Ureter (tissue), 1 donor: ENCODE results near the gene PFN1. TPM values are rescaled to one million over a fixed set of nuclear protein-coding genes. Genes with fewer than 3 reads are reported as not detected.

Source experiments
- DNase-seq: peaks from one replicate; pipeline ENCODE4 v3.0.0-alpha.2; 2020; ENCODE audit warnings: low spot score
- total RNA-seq: library from RNA; stranded (reverse); gene quantifications from one replicate; pipeline ENCODE4 v1.2.4, GENCODE V29; 2023
- donor health status: DM: yes; HTN: yes; CAD: no.

PFN1 gene
- 598 TPM for total RNA-seq

GRCh38 chr17:4948166-4948930 is at the start of gene PFN1:
PFN1 (minus strand) TSS chr17:4948530; CDS start chr17:4948394, 136 bp downstream.
- DNase-seq, result peak; percentile 93

DNA sequence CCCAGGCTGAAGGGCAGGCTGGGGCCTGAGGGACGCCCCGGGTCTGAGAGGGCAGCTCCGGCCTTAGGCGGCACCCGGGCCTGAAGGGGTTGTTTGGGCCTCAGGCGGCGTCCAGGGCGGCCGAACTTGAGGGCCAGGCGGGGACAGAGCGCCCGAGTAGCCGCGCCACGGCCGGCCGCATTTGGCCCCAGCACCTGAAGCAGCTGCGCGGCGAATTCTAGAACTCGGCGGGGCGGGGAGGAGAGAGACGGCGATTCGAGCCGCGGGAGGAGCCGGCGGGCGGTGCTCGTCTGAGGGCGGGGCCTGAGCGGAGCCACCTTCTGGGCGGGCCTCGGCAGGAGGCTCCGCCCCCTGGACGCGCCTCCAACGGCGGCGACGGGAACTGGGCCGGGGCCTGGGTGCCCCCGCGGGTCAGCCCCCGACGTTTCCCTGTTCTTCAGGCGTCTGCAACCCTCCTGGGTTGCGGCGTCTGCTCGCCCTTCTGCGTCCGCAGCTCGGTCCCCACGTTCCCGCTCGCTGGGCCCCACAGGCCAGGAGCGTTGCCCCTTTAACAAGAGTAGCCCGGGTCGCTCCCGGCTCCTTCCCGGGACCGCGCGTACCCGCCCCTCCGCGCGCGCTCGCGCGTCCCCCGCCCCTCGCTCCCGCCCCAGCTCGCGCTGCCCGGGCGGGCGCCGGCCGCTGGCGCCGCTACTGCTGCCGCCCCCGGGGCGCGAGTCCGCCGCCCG is 49.1 kb upstream of the PFN1 start, which contains the start of the genes INCA1 and KIF1C:
INCA1 (minus strand) TSS at position 221 of the 725 bp plus-strand sequence. CDS start 3,085 bp downstream, outside the sequence.
KIF1C (plus strand) TSS at position 649 of the 725 bp plus-strand sequence. CDS start 2,297 bp downstream, outside the sequence.
- DNase-seq, result peak; percentile 95

- no peak for DNase-seq
These were observed 45.8 kb upstream of the PFN1 start for GRCh38 chr17:4994081-4994595.

DNA sequence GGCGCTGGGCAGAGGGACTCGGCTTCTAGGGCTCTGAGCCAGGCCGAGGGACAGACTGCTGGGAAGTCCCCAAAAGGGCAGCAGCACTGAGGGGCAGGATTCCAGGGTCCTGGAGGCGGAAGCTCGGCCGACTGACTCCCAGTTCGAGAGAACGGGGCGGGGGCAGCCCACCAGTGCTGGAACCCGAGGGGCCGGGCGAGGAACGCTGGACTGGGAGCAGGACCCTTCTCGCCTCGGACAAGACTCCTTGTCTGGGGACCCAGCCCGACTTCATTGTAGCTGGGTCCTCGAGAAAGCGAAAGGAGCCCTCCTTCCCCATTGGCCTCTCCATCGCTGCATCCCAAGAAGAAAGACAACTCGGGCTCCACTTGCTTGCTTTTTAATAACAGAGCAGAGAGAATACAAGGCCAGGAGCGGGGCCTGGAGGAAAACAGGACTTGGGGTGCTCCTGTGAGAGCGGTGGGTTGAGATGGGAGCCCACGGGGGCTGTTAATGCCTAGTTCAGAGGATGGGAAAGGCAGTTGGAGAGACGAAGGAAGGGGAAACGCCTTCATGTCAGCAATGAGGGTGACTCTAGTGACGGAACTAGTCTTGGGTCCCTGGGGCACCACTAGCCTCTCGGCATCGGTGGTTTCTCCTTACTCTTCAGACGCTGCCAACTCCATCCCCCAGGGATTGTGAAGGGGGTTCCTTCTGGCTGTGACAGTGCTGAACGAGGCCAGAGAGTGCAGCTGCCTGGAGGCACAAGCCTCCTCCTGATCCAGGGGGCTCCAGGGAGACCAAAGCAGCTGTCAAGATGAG is 39.6 kb upstream of the PFN1 start:
- no peak for DNase-seq

GRCh38 chr17:4986951-4987766 is 38.8 kb upstream of the PFN1 start, which contains the start of gene CAMTA2:
CAMTA2 (minus strand) TSS chr17:4987675; CDS start chr17:4986222, 1,453 bp downstream.
- DNase-seq, result peak; percentile 93

DNA sequence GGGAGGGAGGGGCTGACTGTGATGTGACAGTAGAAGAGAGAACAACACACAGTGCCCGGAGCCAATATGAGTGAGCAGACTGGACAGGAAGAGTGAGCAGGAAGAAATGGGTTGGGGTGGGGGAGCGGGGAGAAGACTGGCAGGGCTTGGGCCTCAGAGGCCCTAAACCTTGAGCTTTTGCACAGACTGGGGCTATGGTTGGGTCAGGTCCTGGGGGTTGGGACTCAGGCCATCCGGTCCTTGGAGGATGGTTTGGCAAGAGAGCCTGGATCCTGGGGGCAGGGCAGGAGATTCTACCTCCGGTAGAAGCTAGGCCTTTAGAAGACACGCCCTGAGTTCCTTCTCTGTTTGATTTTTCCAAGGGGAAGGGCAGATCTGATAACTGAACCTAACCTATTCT is 38.1 kb upstream of the PFN1 start:
- no peak for DNase-seq

- DNase-seq, result no peak
These were observed 34.0 kb upstream of the PFN1 start for GRCh38 chr17:4982305-4982704.

- DNase-seq, result no peak
These were observed 32.4 kb upstream of the PFN1 start for GRCh38 chr17:4980644-4981216.

DNA sequence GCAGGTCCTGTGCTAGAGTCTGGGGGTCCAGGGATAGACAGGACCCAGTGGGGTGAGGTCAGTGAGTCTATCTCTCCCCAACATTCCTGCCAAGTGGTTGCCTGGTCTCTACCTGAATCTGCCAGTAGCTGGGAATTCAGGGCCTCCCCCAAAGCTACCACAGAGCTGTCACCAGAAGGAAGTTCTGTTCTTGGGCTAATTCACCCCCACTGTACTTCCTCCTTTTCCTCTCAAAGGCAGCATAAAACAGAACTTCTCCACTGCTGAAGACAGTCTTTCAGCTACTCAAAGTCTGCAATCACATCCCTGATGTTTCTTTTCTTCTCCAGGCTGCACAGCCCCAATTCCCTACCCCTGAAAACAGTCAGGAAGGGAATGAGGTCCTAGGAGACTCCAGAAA is 30.4 kb upstream of the PFN1 start:
- no peak for DNase-seq

DNA sequence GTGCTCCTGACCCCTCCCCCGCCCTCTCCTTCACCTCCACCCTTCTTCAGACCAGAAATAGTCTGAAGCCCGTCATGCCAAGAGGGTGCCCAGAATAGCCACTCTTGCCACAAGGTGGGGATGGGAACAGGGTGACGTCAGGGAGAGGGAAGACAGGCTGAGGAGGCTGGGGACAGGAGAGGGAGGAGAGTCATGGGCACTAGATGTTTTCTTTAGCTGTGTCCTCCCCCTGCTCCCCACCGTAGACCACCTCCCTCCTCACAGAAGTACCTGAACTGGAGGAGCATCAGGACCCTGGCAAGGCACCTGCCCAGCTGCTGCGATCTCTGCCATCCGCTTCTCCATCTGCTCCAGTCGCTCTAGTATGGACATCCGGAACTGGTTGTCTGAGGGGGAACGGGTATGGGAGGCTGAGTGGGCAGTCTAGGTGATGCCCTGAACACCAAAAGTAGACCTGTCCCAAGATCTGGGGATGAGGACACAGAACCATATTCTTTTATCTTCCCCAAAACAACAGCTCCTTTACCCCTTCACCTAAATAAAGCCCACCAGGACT is 25.9 kb upstream of the PFN1 start:
- DNase-seq, result no peak

DNA sequence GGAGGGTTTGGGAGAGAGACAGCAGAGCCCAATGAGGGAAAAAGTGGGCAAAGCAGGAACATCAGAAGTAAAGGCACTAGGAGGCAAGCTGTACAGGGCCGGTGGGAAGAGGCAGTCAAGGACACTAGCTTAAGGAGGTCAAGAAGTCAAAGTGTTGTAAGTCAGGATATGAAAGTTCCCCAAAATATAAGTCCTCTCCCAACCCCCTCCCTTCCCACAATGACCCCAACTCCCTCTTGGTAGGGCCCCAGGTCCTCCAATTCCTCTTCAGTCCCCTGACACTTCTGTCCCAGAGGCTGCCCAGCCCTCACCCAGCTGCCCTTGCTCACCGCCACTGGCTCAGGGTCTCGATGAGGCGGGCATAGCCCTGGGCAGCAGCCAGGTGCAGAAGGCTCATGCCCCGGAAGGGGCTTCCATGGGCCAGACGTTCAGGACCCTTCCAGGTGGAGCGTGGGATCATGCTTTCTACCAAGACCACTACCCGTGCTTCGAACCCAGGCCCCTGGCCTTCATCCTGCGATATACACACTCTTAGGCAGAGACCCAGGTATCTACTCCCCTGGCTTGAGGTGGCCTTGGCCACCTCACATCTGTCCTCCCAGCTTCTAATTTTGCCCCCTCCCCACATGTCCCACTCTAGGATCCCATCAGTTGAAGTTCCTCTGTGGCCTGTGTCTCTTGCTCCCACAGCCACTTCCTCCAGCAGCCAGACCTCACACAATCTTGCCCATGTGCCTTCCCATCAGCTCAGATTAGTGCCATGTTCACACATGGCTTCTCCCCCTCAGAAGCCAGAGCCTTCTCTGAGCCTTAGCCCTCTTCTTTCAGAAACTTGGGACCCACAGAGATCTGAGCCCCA is 25.2 kb upstream of the PFN1 start:
- no peak for DNase-seq

DNA sequence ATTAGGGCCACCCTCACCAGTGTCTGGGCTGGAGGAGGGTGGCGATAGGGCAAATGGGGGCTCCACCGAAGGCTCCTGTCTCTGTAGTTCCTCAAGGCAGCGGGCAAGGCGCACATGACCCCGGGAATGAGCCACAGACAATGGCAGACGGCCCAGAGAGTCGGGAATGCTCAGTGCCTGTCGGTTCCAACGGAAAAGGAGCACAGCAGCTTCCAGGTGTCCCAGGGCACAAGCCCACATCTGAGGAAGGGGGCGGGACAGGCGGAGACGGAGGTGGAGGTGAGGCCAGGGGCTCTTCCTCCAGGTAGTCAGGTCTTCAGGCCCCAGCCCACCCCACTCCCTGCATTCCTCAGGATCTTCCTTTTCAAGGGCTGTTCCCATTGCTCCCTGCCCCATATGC is 24.4 kb upstream of the PFN1 start:
- DNase-seq, result no peak

GRCh38 chr17:4972322-4972721 is 24.0 kb upstream of the PFN1 start:
- no peak for DNase-seq

GRCh38 chr17:4971826-4972225 is 23.5 kb upstream of the PFN1 start:
- no peak for DNase-seq

GRCh38 chr17:4970273-4970672 is 21.9 kb upstream of the PFN1 start:
- DNase-seq, result no peak

- DNase-seq, result no peak
These were observed 21.3 kb upstream of the PFN1 start for GRCh38 chr17:4969551-4970173.

DNA sequence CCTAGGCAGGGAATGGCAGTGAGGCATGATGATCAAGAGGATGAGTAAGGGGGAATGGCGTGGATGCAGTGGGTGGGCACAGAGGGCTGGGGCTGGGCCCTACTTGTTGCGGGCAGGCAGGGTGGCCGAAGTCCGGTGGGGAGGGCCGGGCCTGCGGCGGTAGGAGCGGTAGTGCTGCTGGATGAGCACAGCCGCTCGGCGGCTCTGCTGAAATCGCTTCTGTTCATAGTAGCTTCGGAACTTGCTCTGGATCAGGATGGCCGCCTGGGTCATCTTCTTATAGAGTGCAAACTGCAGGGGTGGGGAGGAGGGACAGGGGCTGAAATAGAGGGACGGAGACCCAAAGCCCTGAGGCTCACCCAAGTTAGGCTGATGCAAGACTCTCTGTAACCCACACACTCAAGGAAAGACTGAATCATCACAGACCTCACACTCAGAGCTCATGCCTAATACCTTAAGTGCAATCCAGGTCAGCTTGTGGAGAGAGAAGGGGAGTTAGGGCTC is 20.8 kb upstream of the PFN1 start:
- DNase-seq, result no peak

DNA sequence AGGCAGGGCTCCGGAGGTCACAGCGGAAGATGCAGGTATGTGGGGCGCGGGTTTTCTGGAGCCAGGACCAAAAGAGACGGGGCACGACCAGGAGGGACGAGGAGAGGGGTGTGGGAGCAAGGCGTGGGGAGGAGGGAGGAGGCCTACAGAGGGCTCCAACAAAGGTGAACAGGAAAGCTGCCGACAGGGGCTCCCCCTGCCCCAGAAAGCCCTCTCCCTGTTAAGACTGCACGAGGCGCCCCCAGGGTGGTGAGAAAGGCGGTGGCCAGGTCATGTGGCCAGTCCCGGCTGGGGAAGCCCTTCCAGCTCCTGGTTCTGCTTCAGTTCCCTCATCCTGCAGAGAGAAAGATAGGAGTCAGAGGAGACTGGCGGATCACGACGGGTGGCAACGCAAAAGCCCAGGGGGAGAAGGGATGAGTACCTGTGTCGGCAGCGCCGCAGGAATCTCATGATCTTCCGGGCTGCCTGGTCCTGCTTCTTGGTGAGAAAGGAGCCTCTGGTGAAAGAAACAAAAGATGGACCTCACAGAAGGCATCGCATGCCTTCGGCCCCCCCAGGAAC is 20.2 kb upstream of the PFN1 start:
- DNase-seq, result peak; percentile 62
